Measurements from ENCODE around the gene TMEM169. TPM values are rescaled to one million over a fixed set of nuclear protein-coding genes. Genes with fewer than 3 reads are reported as not detected.

The TMEM169 gene
- polyA plus RNA-seq, 4 donors = 0.54 to 3.2 (median 0.90) TPM

- H3K27me3 ChIP-seq (ENCODE audit: control insufficient read depth in 3 of 3, insufficient read depth in 3 of 3, low read length in 3 of 3) = no peaks in the 10 kb centered on the region
- peaks cover 0 to 10% (median 0%) of the 10 kb centered on the region in 3 donors for H3K4me1 ChIP-seq (ENCODE audit: control insufficient read depth in 3 of 3, insufficient read depth in 2 of 3, low read depth in 1 of 3, low read length in 2 of 3)
- no peak overlapping the region for H3K4me3 ChIP-seq (ENCODE audit: low read depth in 1 of 3, low read length in 3 of 3)
- DNase-seq (no peak), FAIRE-seq (no peak)
- no peaks in the 10 kb centered on the region for H3K9me3 ChIP-seq (ENCODE audit: control insufficient read depth in 2 of 2, insufficient read depth in 1 of 2, low read depth in 1 of 2, low read length in 1 of 2)
- H3K27ac ChIP-seq (ENCODE audit: low read depth in 1 of 3, low read length in 2 of 3) = no peak overlapping the region
- peaks cover 16 to 29% (median 24%) of the 10 kb centered on the region in 3 donors for H3K36me3 ChIP-seq (ENCODE audit: control insufficient read depth in 3 of 3, insufficient read depth in 2 of 3, low read depth in 1 of 3, low read length in 3 of 3)
- WGBS, 3 donors = 83 to 88% (median 85%) methylated on average over 1 of the region's 1 CpG
These were observed 36.8 kb downstream of the TMEM169 start for GRCh38 chr2:216118474-216118873.

- Histone ChIP-seq H3K36me3 (ENCODE audit: control insufficient read depth in 3 of 3, insufficient read depth in 2 of 3, low read depth in 1 of 3, low read length in 3 of 3) (peaks cover 16 to 29% (median 26%) of the 10 kb centered on the region in 3 donors), H3K9me3 (ENCODE audit: control insufficient read depth in 2 of 2, insufficient read depth in 1 of 2, low read depth in 1 of 2, low read length in 1 of 2) (no peaks in the 10 kb centered on the region), H3K27me3 (ENCODE audit: control insufficient read depth in 3 of 3, insufficient read depth in 3 of 3, low read length in 3 of 3) (no peaks in the 10 kb centered on the region), H3K4me3 (ENCODE audit: low read depth in 1 of 3, low read length in 3 of 3) (no peak overlapping the region), H3K4me1 (ENCODE audit: control insufficient read depth in 3 of 3, insufficient read depth in 2 of 3, low read depth in 1 of 3, low read length in 2 of 3) (peaks cover 0 to 4% (median 0%) of the 10 kb centered on the region in 3 donors), H3K27ac (ENCODE audit: low read depth in 1 of 3, low read length in 2 of 3) (no peak overlapping the region)
- 75 to 83% (median 82%) methylated on average over 2 of the region's 2 CpGs for WGBS, 3 donors
- DNase-seq (no peak), FAIRE-seq (no peak)
These were observed 37.4 kb downstream of the TMEM169 start for GRCh38 chr2:216119146-216119545.

DNA sequence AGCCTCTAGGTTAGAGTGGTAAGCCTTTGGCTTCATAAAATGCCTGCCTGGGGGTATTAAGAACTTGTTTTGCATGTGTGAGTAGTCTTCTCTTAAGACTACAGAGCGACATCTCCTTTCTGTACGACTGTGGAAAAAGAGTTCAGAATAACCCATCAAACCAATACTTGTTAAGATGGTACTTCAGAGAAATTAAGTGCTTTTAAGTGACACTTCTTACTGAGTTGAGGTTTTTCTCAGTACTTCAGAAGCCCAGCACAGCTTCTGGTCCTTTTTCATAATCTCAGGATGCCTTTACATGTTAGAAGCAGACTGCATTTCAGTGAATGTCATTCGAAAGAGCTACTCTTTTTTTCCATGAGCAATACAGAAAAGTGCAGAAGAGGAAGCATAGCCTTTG, 38.3 kb downstream of the TMEM169 start:
- Histone ChIP-seq H3K4me1 (ENCODE audit: control insufficient read depth in 3 of 3, insufficient read depth in 2 of 3, low read depth in 1 of 3, low read length in 2 of 3) (no peaks in the 10 kb centered on the region), H3K27ac (ENCODE audit: low read depth in 1 of 3, low read length in 2 of 3) (no peak overlapping the region), H3K27me3 (ENCODE audit: control insufficient read depth in 3 of 3, insufficient read depth in 3 of 3, low read length in 3 of 3) (no peaks in the 10 kb centered on the region), H3K9me3 (ENCODE audit: control insufficient read depth in 2 of 2, insufficient read depth in 1 of 2, low read depth in 1 of 2, low read length in 1 of 2) (no peaks in the 10 kb centered on the region), H3K36me3 (ENCODE audit: control insufficient read depth in 3 of 3, insufficient read depth in 2 of 3, low read depth in 1 of 3, low read length in 3 of 3) (peaks cover 19 to 29% (median 24%) of the 10 kb centered on the region in 3 donors), H3K4me3 (ENCODE audit: low read depth in 1 of 3, low read length in 3 of 3) (no peak overlapping the region)
- FAIRE-seq = no peak
- 70 to 85% (median 77%) methylated on average over 3 of the region's 3 CpGs for WGBS, 3 donors
- no peak for DNase-seq

GRCh38 chr2:216121255-216121654, 39.5 kb downstream of the TMEM169 start:
- H3K27ac ChIP-seq (ENCODE audit: low read depth in 1 of 3, low read length in 2 of 3) = no peak overlapping the region
- no peak for FAIRE-seq
- 83 to 89% (median 84%) methylated on average over 3 of the region's 3 CpGs for WGBS, 3 donors
- H3K9me3 ChIP-seq (ENCODE audit: control insufficient read depth in 2 of 2, insufficient read depth in 1 of 2, low read depth in 1 of 2, low read length in 1 of 2) = no peaks in the 10 kb centered on the region
- H3K27me3 ChIP-seq (ENCODE audit: control insufficient read depth in 3 of 3, insufficient read depth in 3 of 3, low read length in 3 of 3) = no peaks in the 10 kb centered on the region
- peaks cover 24 to 32% (median 30%) of the 10 kb centered on the region in 3 donors for H3K36me3 ChIP-seq (ENCODE audit: control insufficient read depth in 3 of 3, insufficient read depth in 2 of 3, low read depth in 1 of 3, low read length in 3 of 3)
- no peaks in the 10 kb centered on the region for H3K4me1 ChIP-seq (ENCODE audit: control insufficient read depth in 3 of 3, insufficient read depth in 2 of 3, low read depth in 1 of 3, low read length in 2 of 3)
- no peak for DNase-seq
- H3K4me3 ChIP-seq (ENCODE audit: low read depth in 1 of 3, low read length in 3 of 3) = no peak overlapping the region

- 93 to 97% (median 97%) methylated on average over 5 of the region's 5 CpGs for WGBS, 3 donors
- no peaks in the 10 kb centered on the region for H3K9me3 ChIP-seq (ENCODE audit: control insufficient read depth in 2 of 2, insufficient read depth in 1 of 2, low read depth in 1 of 2, low read length in 1 of 2)
- no peaks in the 10 kb centered on the region for H3K4me1 ChIP-seq (ENCODE audit: control insufficient read depth in 3 of 3, insufficient read depth in 2 of 3, low read depth in 1 of 3, low read length in 2 of 3)
- no peak overlapping the region for H3K27ac ChIP-seq (ENCODE audit: low read depth in 1 of 3, low read length in 2 of 3)
- no peaks in the 10 kb centered on the region for H3K27me3 ChIP-seq (ENCODE audit: control insufficient read depth in 3 of 3, insufficient read depth in 3 of 3, low read length in 3 of 3)
- no peak for FAIRE-seq
- H3K36me3 ChIP-seq (ENCODE audit: control insufficient read depth in 3 of 3, insufficient read depth in 2 of 3, low read depth in 1 of 3, low read length in 3 of 3) = peaks cover 18 to 25% (median 23%) of the 10 kb centered on the region in 3 donors
- no peak for DNase-seq
- no peak overlapping the region for H3K4me3 ChIP-seq (ENCODE audit: low read depth in 1 of 3, low read length in 3 of 3)
These were observed 45.2 kb downstream of the TMEM169 start for GRCh38 chr2:216126943-216127342.

- Histone ChIP-seq H3K9me3 (ENCODE audit: control insufficient read depth in 2 of 2, insufficient read depth in 1 of 2, low read depth in 1 of 2, low read length in 1 of 2) (no peaks in the 10 kb centered on the region), H3K4me1 (ENCODE audit: control insufficient read depth in 3 of 3, insufficient read depth in 2 of 3, low read depth in 1 of 3, low read length in 2 of 3) (no peaks in the 10 kb centered on the region), H3K4me3 (ENCODE audit: low read depth in 1 of 3, low read length in 3 of 3) (no peak overlapping the region), H3K27me3 (ENCODE audit: control insufficient read depth in 3 of 3, insufficient read depth in 3 of 3, low read length in 3 of 3) (no peaks in the 10 kb centered on the region), H3K27ac (ENCODE audit: low read depth in 1 of 3, low read length in 2 of 3) (no peak overlapping the region), H3K36me3 (ENCODE audit: control insufficient read depth in 3 of 3, insufficient read depth in 2 of 3, low read depth in 1 of 3, low read length in 3 of 3) (peaks cover 23 to 35% (median 30%) of the 10 kb centered on the region in 3 donors)
- DNase-seq (no peak), FAIRE-seq (no peak)
- WGBS, 3 donors = 73 to 76% (median 75%) methylated on average over 6 of the region's 6 CpGs
These were observed 48.7 kb downstream of the TMEM169 start for GRCh38 chr2:216130346-216130971.

DNA sequence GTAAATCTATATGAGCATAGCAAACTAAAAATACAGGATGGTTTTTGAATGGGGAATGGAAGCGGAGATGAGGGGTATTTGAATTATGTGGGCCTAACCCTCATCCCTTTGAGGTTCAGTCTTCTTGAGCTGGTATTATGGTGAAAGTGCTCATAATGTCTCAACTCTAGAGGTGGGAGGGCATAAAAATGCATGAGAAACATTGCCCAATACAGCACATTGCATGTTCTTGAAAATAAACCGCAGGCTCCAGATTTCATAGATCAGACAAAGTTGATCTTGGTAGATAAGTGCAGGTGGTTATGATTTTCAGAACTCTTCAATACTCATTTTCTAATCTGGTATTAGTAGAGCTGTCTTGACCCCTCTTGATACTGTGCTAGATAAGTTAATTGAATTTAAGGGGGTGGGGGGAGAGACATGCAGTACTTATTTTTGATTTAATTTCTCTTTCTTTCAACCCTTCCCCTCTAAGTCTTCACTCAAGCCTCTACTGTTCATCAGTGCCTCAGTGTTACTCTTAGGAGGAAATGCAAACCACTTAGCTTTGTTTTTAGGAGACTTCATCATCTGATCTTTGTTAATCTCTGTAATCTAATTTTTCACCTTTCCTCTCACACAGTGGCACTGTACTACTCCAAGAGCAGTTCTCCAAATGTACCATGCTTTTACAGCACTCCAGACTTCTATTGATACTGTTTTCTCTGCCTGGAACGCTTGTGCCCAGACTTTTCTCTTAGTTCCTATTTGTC, 49.6 kb downstream of the TMEM169 start:
- Histone ChIP-seq H3K27me3 (ENCODE audit: control insufficient read depth in 3 of 3, insufficient read depth in 3 of 3, low read length in 3 of 3) (no peaks in the 10 kb centered on the region), H3K4me3 (ENCODE audit: low read depth in 1 of 3, low read length in 3 of 3) (no peak overlapping the region), H3K36me3 (ENCODE audit: control insufficient read depth in 3 of 3, insufficient read depth in 2 of 3, low read depth in 1 of 3, low read length in 3 of 3) (peaks cover 23 to 31% (median 27%) of the 10 kb centered on the region in 3 donors), H3K4me1 (ENCODE audit: control insufficient read depth in 3 of 3, insufficient read depth in 2 of 3, low read depth in 1 of 3, low read length in 2 of 3) (no peaks in the 10 kb centered on the region), H3K9me3 (ENCODE audit: control insufficient read depth in 2 of 2, insufficient read depth in 1 of 2, low read depth in 1 of 2, low read length in 1 of 2) (no peaks in the 10 kb centered on the region), H3K27ac (ENCODE audit: low read depth in 1 of 3, low read length in 2 of 3) (no peak overlapping the region)
- FAIRE-seq (no peak), DNase-seq (no peak)
- WGBS, 3 donors = 93 to 98% (median 94%) methylated on average over 3 of the region's 3 CpGs

DNA sequence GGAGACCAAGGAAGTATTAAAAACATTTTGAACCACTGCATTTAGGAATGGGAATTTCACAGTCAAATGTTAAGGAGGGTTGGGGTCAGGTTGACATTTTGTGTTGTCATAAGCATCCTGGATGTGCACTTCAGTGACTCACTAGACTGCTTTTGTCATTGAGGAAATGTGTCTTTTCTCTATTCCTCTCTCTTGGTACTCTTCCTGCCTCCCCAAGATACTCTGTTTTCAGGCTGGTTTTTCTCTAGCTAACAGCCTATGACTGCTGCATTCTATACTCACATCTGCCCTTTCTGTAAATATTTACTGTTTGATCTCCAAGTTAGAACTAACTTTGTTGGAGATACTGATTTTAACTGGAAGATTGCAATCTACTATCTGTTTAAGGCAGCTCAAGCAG, 50.9 kb downstream of the TMEM169 start:
- Histone ChIP-seq H3K4me3 (ENCODE audit: low read depth in 1 of 3, low read length in 3 of 3) (no peak overlapping the region), H3K27me3 (ENCODE audit: control insufficient read depth in 3 of 3, insufficient read depth in 3 of 3, low read length in 3 of 3) (no peaks in the 10 kb centered on the region), H3K9me3 (ENCODE audit: control insufficient read depth in 2 of 2, insufficient read depth in 1 of 2, low read depth in 1 of 2, low read length in 1 of 2) (no peaks in the 10 kb centered on the region), H3K27ac (ENCODE audit: low read depth in 1 of 3, low read length in 2 of 3) (no peak overlapping the region), H3K4me1 (ENCODE audit: control insufficient read depth in 3 of 3, insufficient read depth in 2 of 3, low read depth in 1 of 3, low read length in 2 of 3) (no peaks in the 10 kb centered on the region), H3K36me3 (ENCODE audit: control insufficient read depth in 3 of 3, insufficient read depth in 2 of 3, low read depth in 1 of 3, low read length in 3 of 3) (peaks cover 19 to 36% (median 29%) of the 10 kb centered on the region in 3 donors)
- FAIRE-seq (no peak), DNase-seq (no peak)

All from small intestine (tissue), 7 donors.